Pancreas (tissue), 10 donors: ENCODE data around the gene ZNF177. TPM values are rescaled to one million over a fixed set of nuclear protein-coding genes. Genes with fewer than 3 reads are reported as not detected.

Experiments used
- ATAC-seq, 4 donors: fragments of 200-7000 bp; cut with Tn5 transposase; one replicate each; pipeline versions ENCODE4 v1.8.0 to v1.9.1; 2020; ENCODE audit warnings: mild to moderate bottlenecking in 4 of 4, moderate library complexity in 4 of 4
- DNase-seq, 6 donors: peaks; one replicate each; pipeline ENCODE4 v3.0.0-alpha.2; 2020
- FAIRE-seq: peaks from 2 replicates; lab custom pipeline; 2012; peaks lifted over from hg19 to GRCh38; lab: Jason Lieb, UNC
- H3K27ac ChIP-seq, 4 donors: fragments of 200-600 bp; sonication (generic); 1 replicate in 3 of 4; 2 replicates in 1 of 4; pipeline versions ENCODE4 v1.5.0 to v1.8.0; 2020
- H3K27me3 ChIP-seq, 4 donors: fragments of 200-600 bp; one replicate each; pipeline ENCODE4 v1.8.0; 2021
- H3K36me3 ChIP-seq, 3 donors: fragments of 200-600 bp; sonication (generic) in 1 of 3; one replicate each; pipeline versions ENCODE4 v1.5.0 to v1.8.0; 2020 to 2021
- H3K4me1 ChIP-seq, 3 donors: fragments of 200-600 bp; one replicate each; pipeline ENCODE4 v1.8.0; 2021
- H3K4me3 ChIP-seq, 4 donors: fragments of 200-600 bp; sonication (generic) in 2 of 4; one replicate each; pipeline versions ENCODE4 v1.5.0 to v1.8.0; 2020 to 2021
- H3K9me3 ChIP-seq, 4 donors: fragments of 200-600 bp; one replicate each; pipeline ENCODE4 v1.8.0; 2021
- WGBS, 2 donors: extraction: QIAGEN DNeasy Blood & Tissue Kit; methylation state at CpG; one replicate each; pipeline ENCODE4 v1.1.7; 2013; 5-methylcytosine and 5-hydroxymethylcytosine counted together
- intact Hi-C, 3 donors: fragments of 100-400 bp; cut with DNase I; formaldehyde crosslinking; loops; one replicate each; pipeline versions ENCODE4 v1.11.1 to v1.14.2; 2022
- polyA plus RNA-seq, 2 donors: library from polyadenylated mRNA; stranded (reverse); fragments of 200-250 nt; gene quantifications; one replicate each; pipeline ENCODE4 v1.2.3, GENCODE V29; 2013
- total RNA-seq, 6 donors: library from RNA; stranded (reverse); fragmentation: NEBNext Ultra II Directional in 4 of 6; extraction: Animal tissue kit (Norgen Biotek cat#: 25700) in 4 of 6; gene quantifications; one replicate each; pipeline versions ENCODE4 v1.2.1 to v1.2.4, GENCODE V29; 2021 to 2023
- TF ChIP-seq, protein P1 (sequence below), 4 donors: fragments of 200-600 bp; sonication (generic) in 3 of 4; IDR thresholded peaks; one replicate each; pipeline versions ENCODE4 v1.5.0 to v1.8.0; 2021; ENCODE audit warnings: antibody characterized with exemption in 4 of 4
- donor health status: healthy with polysubstance abuse.
- donor health status: DM: no; HTN: no; CAD: no; lungs with moderate emphysema.
- donor health status: DM: no; HTN: no; CAD: no.
- donor health status: control.
- donor health status: control.
- donor health status: Bipolar disorder and iron deficiency.
- donor health status: DM: yes; HTN: yes; CAD: no.
- donor health status: DM: no; HTN: no; CAD: no.
- donor health status: DM: no; HTN: no; CAD: no.
- donor health status: DM: yes; HTN: yes; CAD: no.

Gene ZNF177
- total and polyA plus RNA-seq, 8 donors = 0.32 to 4.3 (median 0.87) TPM; not detected in 1

DNA sequence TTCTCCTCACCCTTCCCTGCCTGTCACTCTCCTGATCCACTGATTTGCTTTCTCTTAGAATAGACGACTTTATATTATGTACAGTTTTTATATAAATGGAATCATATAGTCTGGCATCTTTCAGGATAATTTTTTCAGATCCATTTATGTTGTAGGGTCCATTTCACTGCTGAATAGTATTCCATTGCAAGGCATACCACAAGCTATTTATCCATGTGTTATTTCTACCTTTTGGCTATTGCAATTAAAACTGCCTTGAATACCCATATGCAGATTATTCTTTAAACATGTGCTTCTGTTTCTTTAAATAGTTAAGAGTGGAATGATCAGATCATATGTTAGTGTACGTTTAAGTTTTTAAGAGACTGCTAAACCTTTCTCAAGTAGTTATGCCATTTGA is 17.8 kb upstream of the ZNF177 start:
- Histone ChIP-seq H3K4me3 (no peak overlapping the region), H3K27ac (no peak overlapping the region), H3K4me1 (no peaks in the 10 kb centered on the region), H3K36me3 (peaks cover 0 to 32% (median 20%) of the 10 kb centered on the region in 3 donors), H3K9me3 (peaks cover 0 to 10% (median 6%) of the 10 kb centered on the region in 4 donors), H3K27me3 (no peaks in the 10 kb centered on the region)
- no peak for ATAC-seq
- DNase-seq = no peak
- TF ChIP-seq, protein P1, sequence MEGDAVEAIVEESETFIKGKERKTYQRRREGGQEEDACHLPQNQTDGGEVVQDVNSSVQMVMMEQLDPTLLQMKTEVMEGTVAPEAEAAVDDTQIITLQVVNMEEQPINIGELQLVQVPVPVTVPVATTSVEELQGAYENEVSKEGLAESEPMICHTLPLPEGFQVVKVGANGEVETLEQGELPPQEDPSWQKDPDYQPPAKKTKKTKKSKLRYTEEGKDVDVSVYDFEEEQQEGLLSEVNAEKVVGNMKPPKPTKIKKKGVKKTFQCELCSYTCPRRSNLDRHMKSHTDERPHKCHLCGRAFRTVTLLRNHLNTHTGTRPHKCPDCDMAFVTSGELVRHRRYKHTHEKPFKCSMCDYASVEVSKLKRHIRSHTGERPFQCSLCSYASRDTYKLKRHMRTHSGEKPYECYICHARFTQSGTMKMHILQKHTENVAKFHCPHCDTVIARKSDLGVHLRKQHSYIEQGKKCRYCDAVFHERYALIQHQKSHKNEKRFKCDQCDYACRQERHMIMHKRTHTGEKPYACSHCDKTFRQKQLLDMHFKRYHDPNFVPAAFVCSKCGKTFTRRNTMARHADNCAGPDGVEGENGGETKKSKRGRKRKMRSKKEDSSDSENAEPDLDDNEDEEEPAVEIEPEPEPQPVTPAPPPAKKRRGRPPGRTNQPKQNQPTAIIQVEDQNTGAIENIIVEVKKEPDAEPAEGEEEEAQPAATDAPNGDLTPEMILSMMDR (IDR thresholded peaks at IDR 0.05) = no peak
- intact Hi-C loops = no loop called here
- no peak for FAIRE-seq
- WGBS, 2 donors = 89 to 92% methylated on average over 2 of the region's 2 CpGs

DNA sequence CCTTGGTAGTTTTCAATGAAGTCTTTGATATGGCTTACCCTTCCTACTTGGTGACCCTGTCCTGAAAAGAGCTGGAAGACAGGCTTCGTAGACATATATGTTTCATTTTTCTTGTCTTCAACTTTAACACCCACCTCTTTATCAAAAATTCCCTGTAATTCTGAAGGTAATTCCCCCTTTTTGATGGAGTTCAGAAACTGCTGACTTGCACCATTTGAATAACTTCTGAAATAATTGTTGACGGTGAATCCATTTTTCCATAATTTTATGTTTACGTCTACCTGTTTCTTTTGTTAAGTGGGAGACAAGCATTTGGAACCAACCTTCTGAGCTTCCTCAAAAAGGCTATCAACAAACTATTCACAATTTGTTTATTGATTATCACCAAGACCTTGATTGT is 14.6 kb upstream of the ZNF177 start:
- no peak for DNase-seq
- TF ChIP-seq, protein P1 (IDR thresholded peaks at IDR 0.05) = no peak
- Histone ChIP-seq H3K4me1 (no peaks in the 10 kb centered on the region), H3K4me3 (no peak overlapping the region), H3K27ac (no peak overlapping the region), H3K27me3 (no peaks in the 10 kb centered on the region), H3K36me3 (peaks cover 0 to 6% (median 5%) of the 10 kb centered on the region in 3 donors), H3K9me3 (no peaks in the 10 kb centered on the region)
- ATAC-seq = no peak
- intact Hi-C loops = no loop called here
- FAIRE-seq = no peak
- 97% methylated on average over 3 of the region's 3 CpGs for WGBS, 2 donors

GRCh38 chr19:9348671-9349070 is 14.1 kb upstream of the ZNF177 start:
- Histone ChIP-seq H3K4me3 (no peak overlapping the region), H3K9me3 (no peaks in the 10 kb centered on the region), H3K27me3 (no peaks in the 10 kb centered on the region), H3K27ac (no peak overlapping the region), H3K4me1 (no peaks in the 10 kb centered on the region), H3K36me3 (peaks cover 0 to 2% (median 1%) of the 10 kb centered on the region in 3 donors)
- no peak for DNase-seq
- no peak for FAIRE-seq
- 95 to 96% methylated on average over 22 of the region's 22 CpGs for WGBS, 2 donors
- ATAC-seq = no peak
- intact Hi-C loops = no loop called here
- TF ChIP-seq, protein P1 (IDR thresholded peaks at IDR 0.05) = no peak

- TF ChIP-seq, protein P1 (IDR thresholded peaks at IDR 0.05) = no peak
- H3K27me3 ChIP-seq = no peaks in the 10 kb centered on the region
- ATAC-seq (no peak), FAIRE-seq (no peak), DNase-seq (no peak)
- H3K36me3 ChIP-seq = no peaks in the 10 kb centered on the region
- no peak overlapping the region for H3K4me3 ChIP-seq
- peaks cover 0 to 4% (median 0%) of the 10 kb centered on the region in 4 donors for H3K9me3 ChIP-seq
- no peak overlapping the region for H3K27ac ChIP-seq
- intact Hi-C loops = loop anchor here in 1 of 3 donors (10.0 kb wide), 1 partner anchor 212 kb away; no protein-coding TSS in a partner anchor
- H3K4me1 ChIP-seq = no peaks in the 10 kb centered on the region
- 90 to 94% methylated on average over 2 of the region's 2 CpGs for WGBS, 2 donors
These were observed 10.3 kb upstream of the ZNF177 start for GRCh38 chr19:9352505-9352904.

DNA sequence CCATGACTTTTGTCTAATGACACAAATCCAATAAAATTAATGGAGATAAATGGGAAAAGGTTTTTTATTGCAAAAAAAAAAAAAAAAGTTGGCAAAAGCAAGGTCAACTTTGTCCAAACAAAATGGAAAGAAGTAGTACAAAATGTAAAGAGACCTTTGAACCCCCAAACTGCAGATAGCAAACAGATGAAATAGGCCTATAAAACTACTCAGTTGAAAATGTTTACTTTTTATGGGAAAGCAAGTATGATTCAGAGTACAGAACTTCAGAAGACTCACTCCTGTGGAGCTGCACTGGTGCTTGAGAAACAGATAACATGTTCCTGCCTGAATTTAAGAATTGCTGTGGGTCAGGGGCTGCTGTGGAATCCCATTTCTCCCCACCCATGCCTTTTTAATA is 9.8 kb upstream of the ZNF177 start:
- TF ChIP-seq, protein P1 (IDR thresholded peaks at IDR 0.05) = no peak
- Histone ChIP-seq H3K4me1 (no peaks in the 10 kb centered on the region), H3K27ac (no peak overlapping the region), H3K9me3 (peaks cover 0 to 4% (median 0%) of the 10 kb centered on the region in 4 donors), H3K27me3 (no peaks in the 10 kb centered on the region), H3K36me3 (peaks cover 0 to under 1% (median 0%) of the 10 kb centered on the region in 3 donors), H3K4me3 (no peak overlapping the region)
- DNase-seq = no peak
- intact Hi-C loops = loop anchor here in 1 of 3 donors (10.0 kb wide), 1 partner anchor 212 kb away; no protein-coding TSS in a partner anchor
- no peak for FAIRE-seq
- ATAC-seq = no peak
